Measurements from ENCODE around the gene DYRK1A.

- TF ChIP-seq SP1 (IDR thresholded peaks at IDR 0.05; ENCODE audit: low read depth, low read length) (no peak), SMARCA5 (IDR thresholded peaks at IDR 0.05) (no peak), POLR2AphosphoS5 (IDR thresholded peaks at IDR 0.05; ENCODE audit: low read length) (no peak), GATAD2B (conservative IDR thresholded peaks at IDR 0.05; ENCODE audit: low read depth) (no peak), CEBPB (IDR thresholded peaks at IDR 0.05; ENCODE audit: borderline replicate concordance in 1 of 2, low read depth in 2 of 2, low read length in 2 of 2) (no peak), ELK1 (IDR thresholded peaks at IDR 0.05; ENCODE audit: low read depth, low read length) (no peak), EZH2 (IDR thresholded peaks at IDR 0.05; ENCODE audit: borderline replicate concordance, control insufficient read depth, low read depth, low read length) (no peak), TAF1 (IDR thresholded peaks at IDR 0.05; ENCODE audit: borderline replicate concordance, low read depth, low read length) (no peak), CTCF (IDR thresholded peaks at IDR 0.05 in 2 of 3, conservative IDR thresholded peaks at IDR 0.05 in 1 of 3; ENCODE audit: control insufficient read depth in 2 of 3, extremely low read depth in 1 of 3, insufficient read depth in 1 of 3, low read depth in 3 of 3, low read length in 3 of 3) (no peak), PML (IDR thresholded peaks at IDR 0.05; ENCODE audit: low read length) (no peak), FOXK2 (IDR thresholded peaks at IDR 0.05) (no peak), CREM (IDR thresholded peaks at IDR 0.05; ENCODE audit: low read depth) (no peak), RFX5 (IDR thresholded peaks at IDR 0.05; ENCODE audit: low read depth, low read length) (no peak), CREB1 (IDR thresholded peaks at IDR 0.05; ENCODE audit: low read depth) (no peak)
Measured at GRCh38 chr21:37391666-37392065, 25.1 kb downstream of the DYRK1A start.

All from GM12878 (cell line).